GM19099 (cell line): Measurements from ENCODE around the gene CCDC85C.

Experiments used
- POLR2A ChIP-seq: IDR thresholded peaks from 3 replicates; pipeline ENCODE4 v1.6.1; 2011; ENCODE audit warnings: low read depth; ENCODE audit not compliant: insufficient read length; ENCODE audit errors: extremely low read depth

CCDC85C gene

GRCh38 chr14:99602788-99603415 lies 1.1 kb downstream of the CCDC85C start:
- TF ChIP-seq POLR2A = no peak

GRCh38 chr14:99602054-99602787 lies 1.8 kb downstream of the CCDC85C start:
- TF ChIP-seq POLR2A = no peak

GRCh38 chr14:99601361-99601831 lies 2.6 kb downstream of the CCDC85C start:
- no peak for TF ChIP-seq POLR2A

GRCh38 chr14:99600232-99600888 lies 3.6 kb downstream of the CCDC85C start:
- TF ChIP-seq POLR2A = no peak

- TF ChIP-seq POLR2A = no peak
These were observed 4.6 kb downstream of the CCDC85C start for GRCh38 chr14:99599393-99599792.

- no peak for TF ChIP-seq POLR2A
These were observed 5.2 kb downstream of the CCDC85C start for GRCh38 chr14:99598774-99599173.

GRCh38 chr14:99597911-99598600 lies 6.0 kb downstream of the CCDC85C start:
- TF ChIP-seq POLR2A = no peak

- no peak for TF ChIP-seq POLR2A
These were observed 7.2 kb downstream of the CCDC85C start for GRCh38 chr14:99596772-99597171.

GRCh38 chr14:99596071-99596627 lies 7.9 kb downstream of the CCDC85C start:
- TF ChIP-seq POLR2A = no peak

- no peak for TF ChIP-seq POLR2A
These were observed 8.5 kb downstream of the CCDC85C start for GRCh38 chr14:99595524-99595923.

- no peak for TF ChIP-seq POLR2A
These were observed 9.0 kb downstream of the CCDC85C start for GRCh38 chr14:99595034-99595433.

- TF ChIP-seq POLR2A = no peak
These were observed 9.8 kb downstream of the CCDC85C start for GRCh38 chr14:99593971-99594841.

- TF ChIP-seq POLR2A = no peak
These were observed 10.9 kb downstream of the CCDC85C start for GRCh38 chr14:99592933-99593753.
